Vagina (tissue), 2 donors: ENCODE data around the gene TSPAN9. TPM values are rescaled to one million over a fixed set of nuclear protein-coding genes. Genes with fewer than 3 reads are reported as not detected.

Source experiments
- DNase-seq, 2 donors: peaks; one replicate each; pipeline ENCODE4 v3.0.0-alpha.2; 2017; ENCODE audit errors: extremely low spot score in 2 of 2
- H3K27ac ChIP-seq: fragments of 200-600 bp; sonication (generic); one replicate; pipeline ENCODE4 v1.5.1; 2019
- H3K27me3 ChIP-seq: fragments of 200-600 bp; sonication (generic); one replicate; pipeline ENCODE4 v1.5.1; 2019
- H3K36me3 ChIP-seq, 2 donors: fragments of 200-600 bp; sonication (generic); one replicate each; pipeline ENCODE4 v1.5.1; 2017 to 2019
- H3K4me1 ChIP-seq: fragments of 200-600 bp; sonication (generic); one replicate; pipeline ENCODE4 v1.5.1; 2019
- H3K4me3 ChIP-seq, 2 donors: fragments of 200-600 bp; sonication (generic); 1 replicate in 1 of 2; 2 replicates in 1 of 2; pipeline ENCODE4 v1.5.1; 2016 to 2019
- H3K9me3 ChIP-seq: fragments of 200-600 bp; sonication (generic); one replicate; pipeline ENCODE4 v1.5.1; 2019
- POLR2A ChIP-seq, 2 donors: fragments of 450-650 bp; IDR thresholded peaks; one replicate each; pipeline ENCODE4 v1.6.1; 2017; ENCODE audit warnings: antibody characterized with exemption in 2 of 2, mild to moderate bottlenecking in 2 of 2, moderate library complexity in 2 of 2
- POLR2AphosphoS5 ChIP-seq, 2 donors: sonication (generic); formaldehyde crosslinking; IDR thresholded peaks; one replicate each; pipeline ENCODE4 v1.9.0; 2017; ENCODE audit warnings: antibody characterized with exemption in 2 of 2, mild to moderate bottlenecking in 2 of 2, low read depth in 1 of 2; ENCODE audit not compliant: insufficient read depth in 1 of 2
- intact Hi-C: fragments of 100-400 bp; cut with DNase I; formaldehyde crosslinking; loops from one replicate; pipeline ENCODE4 v1.15.1; 2023
- total RNA-seq: library from RNA; depleted of rRNA; stranded (reverse); fragments of >200 nt; gene quantifications from one replicate; pipeline ENCODE4 v1.2.3, GENCODE V29; 2016
- TF ChIP-seq, protein P1 (sequence below), 3 experiments: fragments of 450-650 bp in 2 of 3; fragments of 200-600 bp in 1 of 3; sonication (generic) in 1 of 3; IDR thresholded peaks; one replicate each; pipeline ENCODE4 v1.5.1; 2017 to 2019; ENCODE audit warnings: antibody characterized with exemption in 3 of 3, mild to moderate bottlenecking in 2 of 3, moderate library complexity in 2 of 3

TSPAN9 gene
- total RNA-seq, 1 donor from 2014 or later = 32.2 TPM

DNA sequence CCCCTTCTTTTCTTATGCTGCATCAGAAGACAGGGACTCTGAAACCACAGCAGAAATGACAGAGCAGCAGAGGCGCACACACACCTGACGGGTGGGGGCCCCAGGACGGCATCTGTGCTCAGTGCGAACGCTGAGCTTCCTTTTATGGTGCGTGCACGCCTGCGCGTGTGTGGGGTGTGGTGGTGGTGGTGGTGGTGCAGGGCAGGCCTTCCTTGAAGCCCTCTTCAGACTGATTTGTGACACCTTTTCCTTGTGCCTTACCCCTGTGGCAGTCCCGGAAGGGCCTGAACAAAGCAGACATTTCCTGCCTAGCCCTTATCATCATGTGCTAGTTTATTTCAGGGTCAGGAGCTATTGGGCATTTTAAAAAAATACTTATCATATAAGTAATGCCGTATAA is 75.7 kb downstream of the TSPAN9 start:
- no peak for DNase-seq
- Histone ChIP-seq H3K27ac (no peak overlapping the region), H3K27me3 (no peaks in the 10 kb centered on the region), H3K9me3 (no peaks in the 10 kb centered on the region), H3K4me1 (peaks cover 61% of the 10 kb centered on the region), H3K36me3 (no peaks in the 10 kb centered on the region), H3K4me3 (no peak overlapping the region)
- no peak for TF ChIP-seq POLR2A (IDR thresholded peaks at IDR 0.05)
- TF ChIP-seq POLR2AphosphoS5 (IDR thresholded peaks at IDR 0.05; ENCODE audit: insufficient read depth in 1 of 2, low read depth in 1 of 2) = peak in 1 of 2 donors; percentile 13
- intact Hi-C loops = no loop called here

DNA sequence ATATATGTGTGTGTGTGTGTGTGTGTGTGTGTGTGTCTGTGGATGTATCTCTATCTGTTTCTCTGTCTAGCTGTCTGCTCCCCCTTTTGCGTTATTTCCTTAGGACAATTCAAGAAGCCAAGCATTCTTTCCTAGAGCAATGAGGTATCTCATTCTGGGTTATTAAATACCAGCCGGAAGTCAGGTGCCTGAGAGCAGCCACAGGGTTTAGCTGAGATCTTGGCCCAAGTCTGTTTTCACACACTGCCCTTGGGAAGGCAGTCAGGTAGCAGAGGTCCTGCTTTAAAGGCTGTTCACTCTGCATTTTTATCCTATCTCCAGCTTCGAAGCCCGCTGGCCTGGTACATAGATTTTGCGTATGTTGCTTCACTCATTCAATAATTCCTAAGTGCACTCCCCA is 76.8 kb downstream of the TSPAN9 start:
- Histone ChIP-seq H3K9me3 (no peaks in the 10 kb centered on the region), H3K27me3 (no peaks in the 10 kb centered on the region), H3K4me1 (peaks cover 57% of the 10 kb centered on the region), H3K4me3 (no peak overlapping the region), H3K36me3 (no peaks in the 10 kb centered on the region), H3K27ac (no peak overlapping the region)
- DNase-seq = no peak
- no peak for TF ChIP-seq POLR2AphosphoS5 (IDR thresholded peaks at IDR 0.05; ENCODE audit: insufficient read depth in 1 of 2, low read depth in 1 of 2)
- no peak for TF ChIP-seq POLR2A (IDR thresholded peaks at IDR 0.05)
- TF ChIP-seq, protein P1, sequence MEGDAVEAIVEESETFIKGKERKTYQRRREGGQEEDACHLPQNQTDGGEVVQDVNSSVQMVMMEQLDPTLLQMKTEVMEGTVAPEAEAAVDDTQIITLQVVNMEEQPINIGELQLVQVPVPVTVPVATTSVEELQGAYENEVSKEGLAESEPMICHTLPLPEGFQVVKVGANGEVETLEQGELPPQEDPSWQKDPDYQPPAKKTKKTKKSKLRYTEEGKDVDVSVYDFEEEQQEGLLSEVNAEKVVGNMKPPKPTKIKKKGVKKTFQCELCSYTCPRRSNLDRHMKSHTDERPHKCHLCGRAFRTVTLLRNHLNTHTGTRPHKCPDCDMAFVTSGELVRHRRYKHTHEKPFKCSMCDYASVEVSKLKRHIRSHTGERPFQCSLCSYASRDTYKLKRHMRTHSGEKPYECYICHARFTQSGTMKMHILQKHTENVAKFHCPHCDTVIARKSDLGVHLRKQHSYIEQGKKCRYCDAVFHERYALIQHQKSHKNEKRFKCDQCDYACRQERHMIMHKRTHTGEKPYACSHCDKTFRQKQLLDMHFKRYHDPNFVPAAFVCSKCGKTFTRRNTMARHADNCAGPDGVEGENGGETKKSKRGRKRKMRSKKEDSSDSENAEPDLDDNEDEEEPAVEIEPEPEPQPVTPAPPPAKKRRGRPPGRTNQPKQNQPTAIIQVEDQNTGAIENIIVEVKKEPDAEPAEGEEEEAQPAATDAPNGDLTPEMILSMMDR (IDR thresholded peaks at IDR 0.05) = no peak
- intact Hi-C loops = no loop called here

DNA sequence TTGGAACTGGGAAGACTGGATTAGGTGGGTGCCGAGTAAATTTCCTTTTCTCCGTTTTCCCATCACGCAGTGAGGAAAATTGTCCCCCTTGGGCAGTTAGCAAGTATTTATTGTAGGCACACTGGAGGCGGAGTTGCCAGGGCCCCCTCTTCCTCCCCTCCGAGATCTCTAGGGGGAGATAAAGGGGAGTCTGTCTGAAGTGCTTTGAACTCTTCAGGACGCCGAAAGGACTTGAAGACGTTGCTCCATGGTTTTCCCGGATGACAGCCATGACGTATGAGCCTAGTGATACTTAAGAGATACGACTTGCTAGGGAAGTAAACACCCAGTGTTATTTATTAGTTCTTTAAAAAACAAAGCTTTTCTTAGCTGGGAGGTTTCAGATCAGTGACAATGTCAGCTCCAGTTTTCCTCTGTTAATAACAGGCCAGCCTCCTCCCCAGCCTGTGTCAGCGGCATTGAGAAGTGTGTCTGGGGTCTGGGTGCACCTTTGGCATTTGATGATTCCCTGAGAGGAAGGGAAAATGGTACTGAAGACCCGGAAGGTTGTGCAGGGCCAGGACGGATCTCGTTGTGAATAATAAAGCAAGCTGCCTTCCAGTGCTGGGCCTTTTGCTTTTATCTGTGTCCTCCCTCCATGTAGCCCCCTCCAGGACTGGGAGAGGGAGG is 78.7 kb downstream of the TSPAN9 start:
- Histone ChIP-seq H3K36me3 (no peaks in the 10 kb centered on the region), H3K4me1 (peaks cover 48% of the 10 kb centered on the region), H3K4me3 (no peak overlapping the region), H3K9me3 (no peaks in the 10 kb centered on the region), H3K27ac (peak overlapping the region; percentile 68), H3K27me3 (no peaks in the 10 kb centered on the region)
- intact Hi-C loops = no loop called here
- no peak for DNase-seq
- TF ChIP-seq, protein P1 (IDR thresholded peaks at IDR 0.05) = no peak
- TF ChIP-seq POLR2AphosphoS5 (IDR thresholded peaks at IDR 0.05; ENCODE audit: insufficient read depth in 1 of 2, low read depth in 1 of 2) = no peak
- TF ChIP-seq POLR2A (IDR thresholded peaks at IDR 0.05) = no peak

DNA sequence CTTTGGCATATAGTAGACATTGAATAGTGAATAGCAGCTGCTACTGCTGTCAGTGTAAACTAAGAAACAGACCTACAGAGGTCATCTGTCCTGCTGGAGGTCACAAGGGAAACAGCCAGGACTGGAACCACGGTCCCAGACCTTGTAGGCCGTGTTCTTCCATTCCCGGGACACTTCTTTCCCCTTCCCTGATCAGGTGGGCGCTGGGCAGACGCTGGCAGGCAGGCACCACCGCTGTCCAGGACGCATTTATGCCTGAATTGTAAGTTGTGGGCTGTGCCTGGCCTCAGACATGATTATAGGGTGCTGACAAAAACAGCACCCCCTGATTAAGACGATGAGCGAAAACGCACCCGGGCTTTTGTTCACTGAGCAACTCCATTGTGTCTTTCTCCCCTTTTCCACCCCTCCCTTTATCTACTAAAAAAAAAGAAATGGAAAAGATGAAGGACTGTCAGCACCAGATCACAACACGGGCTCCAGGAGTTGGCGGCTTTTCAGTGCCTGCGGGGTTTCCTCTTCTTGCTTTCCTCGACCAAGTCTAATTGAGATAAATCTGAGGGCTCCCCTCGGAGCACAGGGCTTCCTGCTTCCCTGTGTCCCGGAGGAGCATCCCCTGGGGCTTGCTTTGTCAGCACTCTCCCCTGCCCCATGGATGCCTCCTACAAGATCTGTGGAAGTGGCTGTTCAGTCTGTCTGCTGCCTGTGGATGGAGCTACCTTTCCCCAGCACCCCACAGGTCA is 80.6 kb downstream of the TSPAN9 start:
- no peaks in the 10 kb centered on the region for H3K27me3 ChIP-seq
- H3K4me3 ChIP-seq = no peak overlapping the region
- H3K36me3 ChIP-seq = no peaks in the 10 kb centered on the region
- no peak for DNase-seq
- H3K9me3 ChIP-seq = no peaks in the 10 kb centered on the region
- intact Hi-C loops = no loop called here
- H3K27ac ChIP-seq = peak overlapping the region; percentile 77
- no peak for TF ChIP-seq POLR2AphosphoS5 (IDR thresholded peaks at IDR 0.05; ENCODE audit: insufficient read depth in 1 of 2, low read depth in 1 of 2)
- no peak for TF ChIP-seq POLR2A (IDR thresholded peaks at IDR 0.05)
- TF ChIP-seq, protein P1 (IDR thresholded peaks at IDR 0.05) = no peak
- peaks cover 29% of the 10 kb centered on the region for H3K4me1 ChIP-seq

DNA sequence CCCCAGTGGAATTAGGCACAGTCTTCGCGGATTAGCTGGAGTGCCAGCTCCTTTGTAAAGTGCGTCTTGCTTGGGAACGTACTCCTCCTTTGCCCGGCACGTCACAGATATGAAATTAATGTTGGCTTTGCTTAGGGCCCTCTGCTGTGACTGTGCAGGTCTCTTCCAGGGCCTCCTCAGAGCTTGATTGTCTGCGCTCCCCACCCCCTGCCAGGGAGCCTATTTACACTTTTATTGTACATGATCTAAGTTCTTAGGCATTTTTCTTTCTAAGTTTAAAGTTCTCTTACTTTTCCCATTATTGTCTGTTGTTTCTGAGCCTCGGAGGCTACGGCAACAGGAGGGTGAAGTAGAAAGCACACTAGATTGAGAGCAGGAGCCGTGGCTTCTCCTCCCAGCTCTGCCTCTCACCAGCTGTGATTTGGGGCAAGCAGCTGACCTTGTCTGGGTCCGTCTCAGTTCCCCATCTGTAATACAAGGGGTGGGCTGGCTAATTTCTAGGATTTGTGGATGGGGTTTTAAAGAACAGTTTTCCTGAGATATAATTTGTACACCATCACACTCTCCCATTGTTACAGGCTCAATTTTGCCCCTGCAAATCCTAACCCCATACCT is 81.8 kb downstream of the TSPAN9 start:
- no peak for DNase-seq
- TF ChIP-seq POLR2AphosphoS5 (IDR thresholded peaks at IDR 0.05; ENCODE audit: insufficient read depth in 1 of 2, low read depth in 1 of 2) = peak in 1 of 2 donors; percentile 31
- TF ChIP-seq, protein P1 (IDR thresholded peaks at IDR 0.05) = no peak
- peaks cover 29% of the 10 kb centered on the region for H3K4me1 ChIP-seq
- no peaks in the 10 kb centered on the region for H3K9me3 ChIP-seq
- no peaks in the 10 kb centered on the region for H3K36me3 ChIP-seq
- H3K27me3 ChIP-seq = no peaks in the 10 kb centered on the region
- H3K4me3 ChIP-seq = no peak overlapping the region
- peak overlapping the region; percentile 77 for H3K27ac ChIP-seq
- intact Hi-C loops = no loop called here
